Endothelial cell of umbilical vein (primary cell): ENCODE data around the gene LILRA5. TPM values are rescaled to one million over a fixed set of nuclear protein-coding genes. Genes with fewer than 3 reads are reported as not detected.

Experiments
- BruUV-seq: library from RNA; stranded (reverse); fragments of 400-500 nt; replicated peaks from 2 replicates; lab custom pipeline; 2021; lab: Mats Ljungman, UMichigan
- CTCF ChIA-PET: fragments of 300-600, 350-600 bp; sonication (Branson Sonifier 250); formaldehyde crosslinking; loops from one replicate; lab custom pipeline; 2021; ENCODE audit warnings: antibody characterized with exemption, inconsistent platforms; lab: Charles Lee
- POLR2A ChIA-PET: fragments of 300-600, 350-600 bp; sonication (Branson Sonifier 250); formaldehyde crosslinking; loops from one replicate; lab custom pipeline; 2021; ENCODE audit warnings: antibody characterized with exemption, inconsistent platforms; lab: Charles Lee
- DNase-seq: peaks from one replicate; pipeline ENCODE4 v3.0.0-alpha.2; 2011; ENCODE audit warnings: low read depth, low spot score
- FAIRE-seq: peaks from 2 replicates; lab custom pipeline; 2011; peaks lifted over from hg19 to GRCh38; lab: Jason Lieb, UNC
- H2AFZ ChIP-seq: 2 replicates; pipeline ENCODE4 v1.6.0; 2012; ENCODE audit warnings: low read depth, low read length, control low read depth, inconsistent platforms
- H3K27ac ChIP-seq: 2 replicates; pipeline ENCODE4 v1.5.1; 2011; ENCODE audit warnings: low read depth, mild to moderate bottlenecking, control low read depth, low read length, moderate library complexity; ENCODE audit not compliant: insufficient read depth
- H3K27me3 ChIP-seq, 2 experiments: 2 replicates each; pipeline versions ENCODE4 v1.6.0 to v1.6.1; 2011; ENCODE audit warnings: low read length in 2 of 2, mixed read lengths in 1 of 2; ENCODE audit not compliant: control insufficient read depth in 2 of 2, insufficient read depth in 2 of 2
- H3K36me3 ChIP-seq, 2 experiments: 2 replicates in 1 of 2; 3 replicates in 1 of 2; pipeline ENCODE4 v1.5.1; 2011; ENCODE audit warnings: low read length in 2 of 2, mild to moderate bottlenecking in 1 of 2, moderate library complexity in 1 of 2; ENCODE audit not compliant: control insufficient read depth in 2 of 2, insufficient read depth in 2 of 2; ENCODE audit errors: extremely low read depth in 1 of 2
- H3K4me1 ChIP-seq: 3 replicates; pipeline ENCODE4 v1.5.1; 2011; ENCODE audit warnings: mild to moderate bottlenecking, low read length; ENCODE audit not compliant: control insufficient read depth, insufficient read depth; ENCODE audit errors: extremely low read depth
- H3K4me2 ChIP-seq: 2 replicates; pipeline ENCODE4 v1.6.1; 2011; ENCODE audit warnings: low read length, control low read depth, mixed read lengths; ENCODE audit not compliant: insufficient read depth
- H3K4me3 ChIP-seq, 3 experiments: fragments of 200-600 bp in 1 of 3; sonication (generic), shearing (Covaris generic) in 1 of 3; replicated peaks in 1 of 3; 2 replicates each; pipeline ENCODE4 v1.5.1; 2011 to 2016; ENCODE audit warnings: control low read depth in 3 of 3, low read length in 3 of 3, mild to moderate bottlenecking in 2 of 3, inconsistent platforms in 1 of 3, low read depth in 1 of 3, moderate library complexity in 1 of 3; ENCODE audit not compliant: insufficient read depth in 1 of 3
- H3K79me2 ChIP-seq: 2 replicates; pipeline ENCODE4 v1.6.0; 2012; ENCODE audit warnings: low read length, inconsistent platforms; ENCODE audit not compliant: control insufficient read depth, insufficient read depth
- H3K9ac ChIP-seq: replicated peaks from 2 replicates; pipeline ENCODE3; 2011; ENCODE audit warnings: low read length, control low read depth; ENCODE audit not compliant: insufficient read depth; ENCODE audit errors: extremely low read depth
- H3K9me1 ChIP-seq: replicated peaks from 3 replicates; pipeline ENCODE4 v1.6.0; 2011; ENCODE audit warnings: mild to moderate bottlenecking, low read length; ENCODE audit not compliant: control insufficient read depth, insufficient read depth; ENCODE audit errors: extremely low read depth
- H3K9me3 ChIP-seq: replicated peaks from 2 replicates; pipeline ENCODE4 v1.5.1; 2012; ENCODE audit warnings: low read length, inconsistent platforms; ENCODE audit not compliant: control insufficient read depth, insufficient read depth
- H4K20me1 ChIP-seq: replicated peaks from 2 replicates; pipeline ENCODE3; 2011; ENCODE audit warnings: mild to moderate bottlenecking, low read length; ENCODE audit not compliant: control insufficient read depth, insufficient read depth; ENCODE audit errors: extremely low read depth
- EZH2 ChIP-seq: IDR thresholded peaks from 2 replicates; pipeline ENCODE4 v1.6.1; 2012; ENCODE audit warnings: borderline replicate concordance, low read depth, mild to moderate bottlenecking, moderate library complexity, low read length, inconsistent platforms; ENCODE audit not compliant: severe bottlenecking
- FOS ChIP-seq: IDR thresholded peaks from 2 replicates; pipeline ENCODE4 v1.6.1; 2011; ENCODE audit warnings: mild to moderate bottlenecking, low read length, moderate library complexity, borderline replicate concordance; ENCODE audit not compliant: insufficient read depth
- GATA2 ChIP-seq: IDR thresholded peaks from 2 replicates; pipeline ENCODE4 v1.7.0; 2011; ENCODE audit warnings: low read depth, mild to moderate bottlenecking, moderate library complexity, mixed read lengths, low read length; ENCODE audit not compliant: insufficient read length, insufficient read depth
- JUN ChIP-seq: IDR thresholded peaks from 2 replicates; pipeline ENCODE4 v1.6.1; 2011; ENCODE audit warnings: borderline replicate concordance, low read depth; ENCODE audit not compliant: insufficient read length, insufficient read depth
- MYC ChIP-seq: IDR thresholded peaks from one replicate; pipeline ENCODE4 v1.6.1; 2011; ENCODE audit warnings: mild to moderate bottlenecking, low read depth, low read length
- POLR2A ChIP-seq: IDR thresholded peaks from 2 replicates; pipeline ENCODE4 v1.6.1; 2012; ENCODE audit warnings: low read depth, mild to moderate bottlenecking, control low read depth, low read length
- POLR2AphosphoS5 ChIP-seq: IDR thresholded peaks from 2 replicates; pipeline ENCODE4 v1.6.1; 2012; ENCODE audit warnings: low read depth, mild to moderate bottlenecking, control low read depth, low read length, moderate library complexity; ENCODE audit not compliant: insufficient read depth
- dilution Hi-C: fragments of 300-500 bp; cut with MboI; formaldehyde crosslinking; loops from one replicate; pipeline ENCODE4 v1.15.0; 2019; ENCODE audit warnings: low sequenced_read_pairs; ENCODE audit not compliant: extremely low pct_ligation_motif_present
- intact Hi-C: fragments of 100-400 bp; cut with micrococcal nuclease; formaldehyde crosslinking; loops from one replicate; pipeline ENCODE4 v1.10.0; 2022
- polyA plus RNA-seq, 4 experiments: library from polyadenylated mRNA; depleted of rRNA in 3 of 4; stranded (reverse) in 3 of 4; unstranded in 1 of 4; fragments of >200 nt; gene quantifications; 2 replicates each; pipeline versions ENCODE4 v1.2.1 to v1.2.3, GENCODE V29; 2011 to 2012; ENCODE audit warnings: missing spikeins in 1 of 4
- total RNA-seq: library from RNA; stranded (reverse); gene quantifications from 2 replicates; pipeline ENCODE4 v1.2.3, GENCODE V29; 2021
- TF ChIP-seq, protein P1 (sequence below): IDR thresholded peaks from 2 replicates; pipeline ENCODE4 v1.6.1; 2011; ENCODE audit not compliant: insufficient read depth, insufficient read length
- TF ChIP-seq, protein P2 (sequence below), 2 donors: IDR thresholded peaks; 1 replicate in 1 of 2; 2 replicates in 1 of 2; pipeline ENCODE4 v1.5.1; 2011; ENCODE audit warnings: low read length in 2 of 2, mild to moderate bottlenecking in 2 of 2, moderate library complexity in 2 of 2, control low read depth in 1 of 2, inconsistent platforms in 1 of 2, low read depth in 1 of 2; ENCODE audit not compliant: insufficient read depth in 1 of 2; ENCODE audit errors: extremely low read depth in 1 of 2

Gene LILRA5
- total and polyA plus RNA-seq, 2 donors (not counting 3 experiments of a cell fraction or from before 2014, with no cell fraction given), result not detected

DNA sequence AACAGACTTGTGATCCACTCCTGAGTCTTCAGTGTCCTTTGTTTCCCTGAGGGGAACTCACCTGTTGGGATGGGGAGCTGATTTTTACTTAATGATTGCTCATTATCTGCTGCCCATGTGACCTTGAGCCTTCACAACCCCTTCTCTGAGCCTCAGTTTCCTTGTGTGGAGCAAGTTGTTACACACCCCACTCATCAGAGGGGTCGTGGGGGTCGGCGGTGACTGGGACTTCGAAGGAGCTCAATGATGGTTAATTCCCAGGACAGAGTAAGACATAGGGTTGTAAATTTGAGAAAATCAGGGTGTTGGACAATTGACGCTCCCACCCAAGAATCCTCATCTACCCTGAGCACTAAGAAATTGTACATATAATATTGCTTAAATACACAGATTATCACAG is 13.5 kb downstream of the LILRA5 start:
- Histone ChIP-seq H4K20me1 (no peaks in the 10 kb centered on the region), H2AFZ (no peak overlapping the region), H3K79me2 (no peaks in the 10 kb centered on the region), H3K27ac (no peak overlapping the region), H3K36me3 (no peaks in the 10 kb centered on the region), H3K9me3 (no peaks in the 10 kb centered on the region), H3K4me1 (no peaks in the 10 kb centered on the region), H3K4me2 (no peak overlapping the region), H3K4me3 (no peak overlapping the region), H3K9me1 (no peaks in the 10 kb centered on the region), H3K27me3 (no peaks in the 10 kb centered on the region), H3K9ac (no peak overlapping the region)
- dilution Hi-C loops (no loop called here), intact Hi-C loops (loop anchor here (5.0 kb wide), 1 partner anchor 333 kb away; the partner anchor contains the start of gene LILRB1)
- DNase-seq (no peak), FAIRE-seq (no peak)
- ChIA-PET POLR2A (no interaction called here), CTCF (no interaction called here)
- no TSS peak for BruUV-seq
- TF ChIP-seq, protein P1, sequence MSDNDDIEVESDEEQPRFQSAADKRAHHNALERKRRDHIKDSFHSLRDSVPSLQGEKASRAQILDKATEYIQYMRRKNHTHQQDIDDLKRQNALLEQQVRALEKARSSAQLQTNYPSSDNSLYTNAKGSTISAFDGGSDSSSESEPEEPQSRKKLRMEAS, result no peak
- TF ChIP-seq GATA2 (no peak), POLR2A (no peak), MYC (no peak), EZH2 (no peak), JUN (no peak), FOS (no peak), POLR2AphosphoS5 (no peak)
- TF ChIP-seq, protein P2, sequence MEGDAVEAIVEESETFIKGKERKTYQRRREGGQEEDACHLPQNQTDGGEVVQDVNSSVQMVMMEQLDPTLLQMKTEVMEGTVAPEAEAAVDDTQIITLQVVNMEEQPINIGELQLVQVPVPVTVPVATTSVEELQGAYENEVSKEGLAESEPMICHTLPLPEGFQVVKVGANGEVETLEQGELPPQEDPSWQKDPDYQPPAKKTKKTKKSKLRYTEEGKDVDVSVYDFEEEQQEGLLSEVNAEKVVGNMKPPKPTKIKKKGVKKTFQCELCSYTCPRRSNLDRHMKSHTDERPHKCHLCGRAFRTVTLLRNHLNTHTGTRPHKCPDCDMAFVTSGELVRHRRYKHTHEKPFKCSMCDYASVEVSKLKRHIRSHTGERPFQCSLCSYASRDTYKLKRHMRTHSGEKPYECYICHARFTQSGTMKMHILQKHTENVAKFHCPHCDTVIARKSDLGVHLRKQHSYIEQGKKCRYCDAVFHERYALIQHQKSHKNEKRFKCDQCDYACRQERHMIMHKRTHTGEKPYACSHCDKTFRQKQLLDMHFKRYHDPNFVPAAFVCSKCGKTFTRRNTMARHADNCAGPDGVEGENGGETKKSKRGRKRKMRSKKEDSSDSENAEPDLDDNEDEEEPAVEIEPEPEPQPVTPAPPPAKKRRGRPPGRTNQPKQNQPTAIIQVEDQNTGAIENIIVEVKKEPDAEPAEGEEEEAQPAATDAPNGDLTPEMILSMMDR (IDR thresholded peaks at IDR 0.05; ENCODE audit: extremely low read depth in 1 of 2, insufficient read depth in 1 of 2, low read depth in 1 of 2, low read length in 2 of 2), result no peak
